Suppressor macrophage treated with lipopolysaccharide for 4 hours (primary cell): ENCODE results near the gene MYOCD.
"Not testable (repeated sequence)": the region's sequence is repeated elsewhere in the genome, so short reads cannot be mapped to it uniquely, and the experiment has no call there.

Source experiments
- DNase-seq: peaks from one replicate; pipeline ENCODE4 v3.0.0-alpha.2; 2020

MYOCD gene, protein sequence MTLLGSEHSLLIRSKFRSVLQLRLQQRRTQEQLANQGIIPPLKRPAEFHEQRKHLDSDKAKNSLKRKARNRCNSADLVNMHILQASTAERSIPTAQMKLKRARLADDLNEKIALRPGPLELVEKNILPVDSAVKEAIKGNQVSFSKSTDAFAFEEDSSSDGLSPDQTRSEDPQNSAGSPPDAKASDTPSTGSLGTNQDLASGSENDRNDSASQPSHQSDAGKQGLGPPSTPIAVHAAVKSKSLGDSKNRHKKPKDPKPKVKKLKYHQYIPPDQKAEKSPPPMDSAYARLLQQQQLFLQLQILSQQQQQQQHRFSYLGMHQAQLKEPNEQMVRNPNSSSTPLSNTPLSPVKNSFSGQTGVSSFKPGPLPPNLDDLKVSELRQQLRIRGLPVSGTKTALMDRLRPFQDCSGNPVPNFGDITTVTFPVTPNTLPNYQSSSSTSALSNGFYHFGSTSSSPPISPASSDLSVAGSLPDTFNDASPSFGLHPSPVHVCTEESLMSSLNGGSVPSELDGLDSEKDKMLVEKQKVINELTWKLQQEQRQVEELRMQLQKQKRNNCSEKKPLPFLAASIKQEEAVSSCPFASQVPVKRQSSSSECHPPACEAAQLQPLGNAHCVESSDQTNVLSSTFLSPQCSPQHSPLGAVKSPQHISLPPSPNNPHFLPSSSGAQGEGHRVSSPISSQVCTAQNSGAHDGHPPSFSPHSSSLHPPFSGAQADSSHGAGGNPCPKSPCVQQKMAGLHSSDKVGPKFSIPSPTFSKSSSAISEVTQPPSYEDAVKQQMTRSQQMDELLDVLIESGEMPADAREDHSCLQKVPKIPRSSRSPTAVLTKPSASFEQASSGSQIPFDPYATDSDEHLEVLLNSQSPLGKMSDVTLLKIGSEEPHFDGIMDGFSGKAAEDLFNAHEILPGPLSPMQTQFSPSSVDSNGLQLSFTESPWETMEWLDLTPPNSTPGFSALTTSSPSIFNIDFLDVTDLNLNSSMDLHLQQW

DNA sequence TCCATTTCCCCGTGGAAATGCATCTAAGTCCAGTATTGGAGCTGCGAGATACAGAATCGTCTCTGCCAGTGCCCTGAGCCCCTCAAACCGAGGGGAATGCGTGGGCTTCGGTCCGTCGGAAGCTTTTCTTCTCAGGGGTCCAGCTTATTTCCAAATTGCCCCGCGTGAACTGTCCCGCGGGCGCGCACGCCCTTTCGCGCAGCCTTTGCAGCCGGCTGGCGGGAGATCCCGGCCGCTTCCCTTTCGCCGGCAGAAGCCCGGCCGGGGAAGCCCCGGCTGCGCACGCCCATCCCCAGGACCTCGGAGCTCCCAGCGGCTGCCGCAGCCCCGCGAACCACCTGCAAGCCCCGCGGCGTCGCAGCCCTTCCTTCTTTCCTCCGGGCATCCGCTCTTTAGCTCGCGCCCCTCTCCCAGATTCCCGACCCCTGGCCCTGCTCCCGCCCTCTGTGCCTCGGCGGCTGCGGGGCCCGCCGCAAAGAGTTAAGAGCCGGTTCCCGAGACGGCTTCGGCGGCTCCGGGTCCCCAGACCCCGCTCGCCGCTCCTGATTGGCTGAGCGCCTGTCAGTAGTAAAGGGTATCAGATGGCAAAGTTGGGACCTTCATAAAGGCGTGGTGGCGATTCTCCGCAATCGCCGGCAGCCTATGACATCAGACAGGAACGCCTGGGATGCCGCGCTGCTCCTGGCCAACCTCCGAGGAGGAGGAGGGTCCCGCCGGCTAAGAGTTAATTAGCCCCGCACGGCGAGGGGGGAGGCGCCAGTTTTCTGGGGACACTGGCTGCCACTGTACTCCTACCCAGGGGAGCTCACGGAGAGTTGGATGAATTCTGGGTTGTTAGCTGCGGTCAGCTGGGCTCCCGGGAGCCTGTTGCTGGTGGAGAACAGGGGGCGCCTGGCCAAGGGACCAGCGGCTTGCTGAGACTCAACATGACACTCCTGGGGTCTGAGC is at the start of gene MYOCD:
Gene MYOCD, plus strand, starts transcription at position 628 of the 948 bp plus-strand sequence. Its CDS starts 299 bp downstream, at position 927.
- no peak for DNase-seq

DNA sequence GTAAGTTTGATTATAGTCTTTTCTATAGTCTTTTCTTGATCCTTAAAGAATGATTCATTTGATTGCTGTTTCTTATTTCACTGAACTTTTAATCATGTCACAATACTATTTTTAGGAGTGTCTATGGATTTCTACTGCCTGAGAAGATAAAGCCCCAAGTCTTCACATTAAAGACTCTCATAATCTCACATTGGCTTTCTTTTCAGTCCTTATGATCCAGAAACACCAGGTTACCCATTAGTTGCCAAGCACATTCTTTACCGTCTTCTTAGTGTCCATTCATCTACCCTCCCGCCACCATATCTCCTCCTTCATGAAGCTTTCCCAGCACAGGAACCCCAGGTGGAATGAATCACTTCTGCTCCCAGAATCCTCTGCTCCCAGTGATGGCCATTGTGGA is 49.5 kb upstream of the MYOCD start:
- DNase-seq: no peak

DNA sequence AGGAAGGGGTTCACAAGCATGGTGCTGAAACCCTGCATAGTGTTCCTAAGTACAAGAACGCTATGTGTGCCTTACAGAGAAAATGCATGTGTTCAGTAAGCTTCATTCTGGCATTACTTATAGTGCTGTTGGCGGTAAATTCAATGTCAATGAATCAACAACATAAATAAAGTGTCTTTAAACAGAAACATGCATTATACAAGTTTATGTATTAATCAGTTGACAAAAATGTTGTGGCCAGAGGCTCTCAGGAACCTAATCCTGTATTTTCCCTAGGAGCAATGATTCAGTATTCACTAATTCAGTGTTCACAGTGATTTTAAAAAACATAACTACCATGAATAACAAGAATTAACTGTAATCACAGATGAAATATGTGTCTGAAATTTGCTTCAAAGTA is 47.1 kb upstream of the MYOCD start:
- no peak for DNase-seq

DNA sequence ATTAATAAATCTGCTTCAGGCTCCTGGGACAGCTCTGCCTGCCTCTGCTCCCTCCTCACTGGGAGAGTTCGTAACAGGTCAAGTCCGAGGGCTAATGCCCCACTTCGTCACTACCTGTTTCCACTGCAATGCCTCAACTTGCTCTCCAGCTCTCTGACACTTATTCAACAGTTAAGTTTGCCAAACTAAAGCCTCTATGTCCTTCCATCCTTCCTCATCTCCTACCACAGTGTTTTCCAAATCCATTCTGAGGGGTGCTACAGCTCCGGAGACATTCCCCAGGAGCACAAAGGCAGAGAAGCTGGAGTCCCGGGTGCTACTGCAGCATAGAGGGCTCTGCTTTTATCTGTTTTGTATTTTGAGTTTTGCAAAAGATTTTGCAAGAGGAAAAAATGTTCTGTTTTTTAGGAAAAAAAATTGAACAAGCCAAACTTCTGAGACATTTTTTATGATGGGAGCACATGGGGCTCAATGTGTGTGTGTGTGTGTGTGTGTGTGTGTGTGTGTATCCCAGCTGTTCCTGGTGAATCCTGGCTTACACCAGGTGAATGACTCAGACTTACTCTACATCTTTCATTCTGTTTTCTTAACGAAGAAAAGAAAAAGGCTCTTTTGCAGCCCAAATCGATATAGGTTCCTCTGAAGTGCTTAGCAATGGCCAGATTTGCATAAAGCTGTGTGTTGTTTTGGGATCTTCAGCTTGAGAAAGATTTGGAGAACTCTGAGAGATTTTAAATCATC is 46.1 kb upstream of the MYOCD start:
- no peak for DNase-seq

DNA sequence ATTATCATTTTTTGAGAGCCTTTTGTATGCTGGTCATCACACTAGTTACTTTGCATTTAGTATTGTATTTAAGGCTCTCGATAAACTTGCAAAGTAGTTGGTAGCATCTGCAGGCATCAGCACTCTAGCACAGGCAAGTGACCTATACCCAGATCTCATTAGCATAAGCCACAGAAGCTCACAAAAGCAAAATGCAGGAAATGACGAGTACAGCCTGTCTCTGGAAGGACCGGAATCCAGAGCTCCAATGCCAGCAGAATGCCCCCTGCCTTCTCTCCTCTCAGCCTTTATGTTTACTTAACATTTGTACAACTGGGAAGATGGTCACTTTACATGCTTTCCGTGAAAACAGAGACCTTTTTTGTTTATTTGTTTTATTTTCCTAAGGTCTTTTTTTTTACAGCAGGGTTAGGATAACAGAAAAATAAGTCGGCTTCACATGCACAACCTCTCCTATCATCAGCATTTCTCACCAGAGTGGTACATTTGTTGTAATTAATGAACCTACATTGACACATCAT is 45.4 kb upstream of the MYOCD start:
- DNase-seq: no peak

DNA sequence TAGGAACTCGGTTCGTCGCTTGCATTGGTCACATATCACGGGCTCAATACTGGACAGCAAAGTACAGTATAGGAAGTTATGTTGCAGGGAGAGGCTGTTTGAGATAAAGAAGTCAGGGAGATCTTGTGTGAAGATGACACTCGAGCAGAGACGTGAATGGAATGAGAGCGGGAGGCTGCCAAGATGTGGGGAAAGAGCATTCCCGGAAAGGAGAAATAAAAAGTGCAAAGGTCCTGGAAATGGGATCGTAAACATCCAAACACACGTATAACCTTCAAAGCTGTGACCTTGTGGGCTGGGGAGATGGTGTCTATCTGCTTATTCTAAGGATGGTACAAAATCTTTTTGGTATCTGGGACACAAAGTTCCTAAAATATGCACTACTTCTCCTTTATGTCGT is 43.0 kb upstream of the MYOCD start:
- DNase-seq: no peak

DNA sequence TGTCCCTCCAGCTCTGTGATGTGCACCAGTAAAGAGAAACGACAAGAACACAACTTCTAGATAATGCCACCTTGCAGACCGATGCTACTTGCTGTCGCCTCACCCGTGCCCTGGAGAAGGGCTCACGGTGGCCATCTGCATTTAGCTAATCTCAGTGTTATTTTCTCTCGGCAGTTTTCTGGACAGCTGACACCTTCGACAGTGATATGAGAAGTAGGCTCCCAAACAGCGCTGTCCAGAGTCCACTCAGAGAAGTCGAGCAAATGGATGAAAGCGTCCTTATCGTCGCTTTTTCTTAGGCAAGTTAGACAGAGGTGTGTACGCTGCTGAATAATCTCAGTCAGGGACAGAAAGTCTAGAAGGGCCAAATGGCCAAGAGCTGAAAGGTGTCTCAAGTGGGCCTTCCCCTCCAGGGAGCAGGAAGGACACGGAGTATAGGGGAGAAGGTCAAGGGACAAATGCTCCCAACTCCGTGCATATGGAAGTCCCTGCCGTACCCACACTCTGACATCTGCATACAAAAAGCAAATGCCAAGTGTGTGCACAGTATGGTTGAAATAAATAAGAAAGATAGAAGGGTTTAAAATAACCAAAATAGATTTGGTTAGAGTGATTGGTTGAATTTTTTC is 42.4 kb upstream of the MYOCD start:
- no peak for DNase-seq

DNA sequence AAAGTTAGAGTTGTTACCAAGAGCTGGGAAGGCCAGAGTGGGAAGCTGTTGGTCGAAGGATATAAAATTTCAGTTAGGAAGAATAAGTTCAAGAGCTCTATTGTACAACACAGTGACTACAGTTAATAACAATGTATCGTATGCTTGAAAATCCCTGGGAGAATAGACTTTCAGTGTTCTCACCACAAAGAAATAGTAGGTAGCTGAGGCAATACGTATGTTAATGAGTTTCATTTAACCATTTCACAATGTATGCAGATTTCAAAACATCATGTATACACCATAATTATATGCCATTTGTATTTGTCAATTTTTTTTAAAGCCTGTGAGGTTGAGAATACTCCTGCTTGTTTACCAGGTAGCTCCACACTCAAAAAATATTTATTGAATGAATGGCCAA is 41.5 kb upstream of the MYOCD start:
- no peak for DNase-seq

DNA sequence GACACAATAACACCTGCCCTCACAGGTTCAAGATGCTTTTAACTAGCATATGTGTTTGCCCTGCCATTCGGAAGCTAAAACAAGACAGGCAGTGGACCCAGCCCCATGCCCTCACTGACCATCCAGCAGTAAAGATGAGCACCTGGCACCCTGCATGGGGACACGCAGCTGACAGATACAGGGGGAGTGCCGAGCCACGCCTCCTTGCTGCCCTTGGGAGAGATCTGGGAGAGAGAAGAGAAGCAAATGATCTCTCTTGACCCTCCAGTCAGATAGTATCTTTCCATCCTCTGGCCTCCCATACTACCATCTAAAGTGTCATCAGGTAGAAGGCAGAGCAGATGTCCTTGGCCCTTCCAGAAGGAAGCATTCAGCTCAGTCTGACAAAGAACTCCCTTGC is 40.6 kb upstream of the MYOCD start:
- no peak for DNase-seq

DNA sequence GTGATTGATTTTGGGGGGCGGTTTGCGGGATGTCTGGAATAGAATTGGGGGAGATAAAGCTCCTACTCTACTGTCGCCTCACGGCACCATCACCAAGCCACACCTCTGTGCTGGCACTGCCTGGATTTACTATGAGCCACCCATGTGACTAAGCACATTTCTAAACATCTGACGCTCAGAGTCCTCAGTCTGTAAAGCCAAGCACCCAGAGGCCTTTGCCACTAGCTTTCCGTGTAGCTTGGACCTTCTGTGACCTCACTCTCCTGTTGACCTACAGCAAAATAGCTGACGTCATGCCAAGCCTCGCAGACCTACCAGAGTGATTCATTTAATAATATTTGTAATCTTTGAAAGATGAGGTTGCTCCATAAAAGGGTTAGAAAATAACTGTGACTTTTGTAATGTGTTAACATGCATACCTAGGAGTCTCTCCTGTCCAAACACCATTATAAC is 38.5 kb upstream of the MYOCD start:
- no peak for DNase-seq

DNA sequence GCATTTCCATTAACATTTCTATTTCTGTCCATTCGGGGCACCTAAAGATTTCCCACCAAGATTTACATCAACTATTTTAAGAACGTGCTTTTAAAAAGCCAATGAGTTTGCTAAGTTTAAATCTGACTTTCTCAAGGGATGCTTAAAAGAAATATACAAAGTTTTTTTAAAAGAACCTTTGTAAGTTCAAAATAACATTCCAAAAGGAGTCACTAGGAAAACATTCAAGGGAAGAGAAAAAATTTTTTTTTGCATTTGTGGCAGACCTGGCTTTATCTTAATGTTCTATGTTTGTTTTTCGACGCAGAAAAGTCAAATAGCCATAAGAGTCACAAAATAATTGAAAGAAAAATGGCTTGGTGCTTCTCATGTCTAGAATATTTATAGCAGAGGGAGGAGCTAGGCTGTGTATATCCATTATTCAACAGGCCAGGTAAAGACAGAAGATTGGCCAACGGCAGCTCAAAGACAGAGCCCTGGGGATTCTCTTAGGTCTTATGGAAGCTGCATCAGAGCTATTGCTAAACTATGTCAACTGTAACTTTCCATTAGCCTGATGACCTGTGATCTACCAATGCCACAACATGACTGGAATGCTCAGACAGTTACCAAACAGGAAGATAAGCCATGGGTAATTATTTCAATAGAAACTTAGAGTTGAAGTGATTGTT is 37.8 kb upstream of the MYOCD start:
- no peak for DNase-seq

DNA sequence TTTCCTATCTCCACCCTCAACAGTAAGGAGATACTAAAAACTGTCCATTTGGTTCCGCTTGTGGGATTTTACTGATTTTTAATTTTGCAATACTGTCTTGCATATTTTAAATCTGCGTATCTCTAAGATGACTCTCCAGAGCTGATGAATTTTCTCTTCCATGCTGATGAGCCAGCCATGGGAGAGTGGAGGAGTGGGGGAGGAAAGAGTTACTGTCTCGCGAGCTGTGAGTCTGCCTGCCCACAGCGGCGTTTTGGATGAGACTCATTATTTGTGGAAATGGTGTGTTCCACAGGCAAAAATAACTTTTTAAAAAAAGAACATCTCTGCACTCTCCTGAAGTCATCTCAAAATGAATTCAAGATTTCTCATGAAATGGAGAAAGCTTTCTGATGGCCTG is 34.6 kb upstream of the MYOCD start:
- no peak for DNase-seq

DNA sequence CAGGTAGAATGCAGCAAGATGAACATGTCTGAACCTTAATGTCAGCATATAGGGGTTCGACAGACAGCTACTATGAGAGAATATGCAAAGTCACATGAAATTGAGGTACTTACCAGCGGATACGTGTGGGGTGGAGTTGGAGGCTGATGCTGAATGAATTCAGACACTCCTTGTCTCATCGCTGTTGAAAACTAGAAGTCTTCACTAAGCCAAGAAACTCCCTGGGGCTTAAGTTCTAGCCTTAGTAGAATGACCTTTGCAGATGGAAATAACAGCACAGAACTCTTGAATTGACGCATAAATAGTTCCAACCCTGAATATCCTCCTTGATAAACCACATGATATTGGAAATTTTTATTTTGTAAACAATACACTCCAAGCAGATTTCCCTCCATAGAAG is 32.9 kb upstream of the MYOCD start:
- DNase-seq: no peak

DNA sequence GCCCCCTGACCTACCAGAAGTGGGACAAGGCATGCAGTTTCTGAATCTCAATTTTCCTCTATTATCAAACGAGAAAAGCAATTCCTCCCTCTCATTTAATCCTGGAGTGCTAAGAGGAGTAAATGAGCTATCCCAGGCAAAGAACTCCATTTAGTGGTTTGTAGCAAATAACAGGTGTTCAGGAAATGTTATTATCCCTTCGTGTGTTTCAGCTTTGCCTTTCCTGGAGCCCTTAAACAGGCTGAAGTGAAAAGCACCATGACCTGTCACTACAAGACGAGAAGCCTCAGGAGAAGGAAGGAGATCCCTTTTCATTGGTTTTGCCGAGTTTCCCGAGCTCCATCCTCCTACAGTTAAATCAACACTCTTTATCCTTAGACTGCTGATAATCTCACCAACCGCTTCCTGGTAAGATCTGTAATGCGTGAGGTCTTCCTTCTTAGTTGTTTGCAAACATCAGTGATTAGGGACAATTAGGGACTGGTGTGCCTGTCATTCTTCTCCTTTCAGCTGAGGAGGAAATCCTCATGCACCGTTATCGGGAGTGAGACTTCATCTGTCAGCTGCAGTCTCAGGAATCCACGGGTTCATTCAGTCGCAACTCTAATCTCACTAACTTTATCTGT is 30.8 kb upstream of the MYOCD start:
- DNase-seq: no peak

DNA sequence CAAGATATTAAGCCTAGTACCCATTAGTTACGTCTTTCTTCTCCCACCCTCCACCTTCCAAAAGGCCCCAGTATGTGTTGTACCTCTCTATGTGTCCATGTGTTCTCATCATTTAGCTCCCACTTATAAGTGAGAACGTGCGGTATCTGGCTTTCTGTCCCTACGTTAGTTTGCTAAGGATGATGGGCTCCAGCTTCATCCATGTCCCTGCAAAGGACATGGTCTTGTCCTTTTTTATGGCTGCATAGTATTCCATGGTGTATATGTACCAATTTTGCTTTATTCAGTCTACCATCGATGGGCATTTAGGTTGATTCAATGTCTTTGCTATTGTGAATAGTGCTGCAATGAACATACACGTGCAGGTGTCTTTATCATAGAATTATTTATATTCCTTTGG is 29.7 kb upstream of the MYOCD start:
- not testable (repeated sequence) for DNase-seq

DNA sequence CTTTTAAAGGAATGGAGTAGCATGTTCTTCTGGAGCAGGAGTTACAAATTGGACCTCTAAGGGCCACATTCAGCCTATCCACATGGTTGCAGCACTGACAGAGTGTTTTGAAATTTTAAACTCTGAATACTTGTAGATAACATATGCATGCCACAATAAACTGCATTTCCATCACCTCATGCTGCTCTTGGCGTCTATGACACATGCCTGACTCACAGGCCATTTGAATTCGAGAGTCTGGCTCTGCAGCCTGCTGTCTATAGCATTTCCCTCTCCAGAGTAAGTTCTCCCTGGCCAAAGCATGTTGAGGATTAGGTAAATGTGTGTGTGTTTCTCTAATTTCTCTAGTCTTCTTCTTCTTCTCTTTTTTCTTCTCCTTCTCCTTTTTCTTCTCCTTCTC is 28.7 kb upstream of the MYOCD start:
- no peak for DNase-seq

DNA sequence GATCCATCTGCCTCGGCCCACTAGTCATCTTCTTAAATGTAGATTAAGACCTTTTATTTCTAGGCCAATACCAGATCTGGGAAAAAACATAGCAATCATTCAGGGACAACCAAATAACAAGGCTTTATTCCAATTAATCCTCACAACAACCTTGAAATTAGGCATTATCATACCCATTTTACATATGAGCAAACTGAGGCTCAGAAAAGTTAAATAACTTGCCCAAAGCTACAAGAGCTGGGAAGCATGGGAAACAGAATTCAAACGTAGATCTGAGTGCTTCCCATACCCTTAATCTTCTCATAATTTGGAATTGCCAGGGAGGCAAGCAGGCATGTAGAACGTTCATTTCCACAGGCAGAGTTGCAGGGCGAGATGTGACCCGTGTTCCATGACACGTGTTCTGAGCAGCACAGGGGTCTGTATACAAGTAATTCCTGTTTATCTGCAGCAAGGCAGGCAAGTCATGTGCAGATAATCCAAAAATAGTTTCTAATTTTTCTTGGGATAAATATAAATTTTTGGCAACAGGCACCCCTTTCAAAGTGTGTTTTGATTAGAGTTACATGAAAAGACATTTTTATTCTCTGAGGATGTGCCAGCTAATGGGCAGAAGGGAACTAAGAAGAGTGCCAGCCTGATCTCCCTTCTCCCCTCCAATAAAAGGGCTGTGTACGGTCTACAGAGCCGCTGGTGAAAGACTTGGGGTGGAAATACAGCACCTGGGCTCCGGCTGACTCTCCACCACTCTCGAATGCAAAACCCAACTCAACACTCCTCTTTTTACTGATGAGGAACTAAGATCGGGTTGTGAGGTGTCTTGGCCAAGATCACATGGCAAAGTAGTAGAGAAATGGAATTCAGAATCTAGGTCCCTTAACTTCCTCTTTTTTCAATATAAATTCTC is 27.7 kb upstream of the MYOCD start:
- no peak for DNase-seq

DNA sequence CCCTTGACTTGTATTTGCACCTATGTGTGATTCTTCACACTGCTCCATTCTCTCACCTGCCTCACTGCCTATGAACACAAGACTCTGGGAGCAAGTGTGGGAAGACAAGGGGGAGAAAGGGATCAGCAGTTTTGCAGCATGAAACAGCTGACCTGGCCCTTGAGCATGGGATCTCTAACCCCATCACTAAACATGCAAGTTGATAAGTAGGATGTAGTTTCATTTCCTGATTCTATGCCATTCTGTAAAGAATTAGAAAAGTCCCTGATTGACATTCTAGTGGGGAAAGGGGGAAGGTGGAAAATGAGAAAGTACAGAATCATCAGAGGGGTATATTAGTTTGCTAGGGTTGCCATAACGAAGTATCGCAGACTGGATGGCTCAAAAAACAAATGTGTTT is 25.3 kb upstream of the MYOCD start:
- DNase-seq: no peak

DNA sequence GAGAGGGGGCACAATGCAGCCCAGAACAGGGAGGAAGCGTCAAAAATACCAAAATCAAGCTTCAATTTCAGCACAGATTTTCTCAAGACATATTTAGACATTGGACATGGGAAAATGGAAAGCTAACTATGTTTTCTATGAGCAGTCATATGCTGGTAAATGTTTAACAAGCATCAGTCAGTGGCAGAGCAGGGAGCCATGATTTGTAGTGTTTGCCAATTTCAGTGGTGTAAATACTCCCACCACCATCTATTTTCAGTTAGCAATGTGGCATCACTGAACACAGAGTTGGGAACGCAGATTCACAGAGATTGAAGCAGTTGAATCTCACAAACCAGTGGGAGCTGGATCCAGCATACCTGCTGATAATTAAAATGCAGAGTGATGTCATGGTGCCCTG is 24.6 kb upstream of the MYOCD start:
- DNase-seq: no peak
